SW480 (cell line): ENCODE measurements around the gene KCNH5.

ENCODE experiments used
- DNase-seq: peaks from one replicate; pipeline ENCODE4 v3.0.0-alpha.2; 2016; ENCODE audit warnings: low spot score

KCNH5 gene

DNA sequence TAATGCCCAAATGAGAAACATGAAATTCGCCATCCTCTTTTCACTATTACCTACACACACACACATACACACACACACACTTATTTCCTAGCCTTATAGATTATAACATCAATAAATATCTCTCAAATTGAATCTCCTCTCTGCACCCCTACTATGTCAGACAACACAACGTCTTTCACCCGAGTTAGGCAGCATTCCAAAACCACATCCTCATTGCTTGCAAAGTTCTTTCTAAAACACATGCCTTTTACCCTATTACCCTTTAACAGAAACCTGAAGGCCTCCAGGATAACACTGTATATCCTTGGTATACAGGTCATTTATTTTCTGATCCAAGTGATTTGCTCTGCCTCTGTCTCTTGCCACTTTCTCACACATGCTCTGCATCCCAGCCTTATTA, 56.3 kb downstream of the KCNH5 start:
- DNase-seq: no peak

DNA sequence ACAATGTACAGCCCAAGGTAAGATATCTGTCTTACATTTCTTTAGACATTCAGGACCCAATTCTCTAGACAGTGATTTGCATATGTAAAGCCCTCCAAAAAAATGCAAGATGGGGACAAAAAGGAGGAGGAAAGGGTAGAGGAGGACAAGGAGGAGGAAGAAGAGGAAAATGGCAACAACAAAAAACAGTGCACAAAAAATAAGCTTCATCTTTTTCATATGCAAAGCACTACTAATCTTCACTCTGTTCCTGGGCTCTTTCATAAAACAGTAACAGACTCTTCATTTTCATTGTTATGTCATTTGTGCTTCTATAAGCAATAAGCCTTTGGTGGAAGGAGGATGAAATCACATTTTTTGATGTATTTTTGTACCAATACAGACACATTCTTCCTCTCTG, 61.4 kb downstream of the KCNH5 start:
- DNase-seq: no peak

DNA sequence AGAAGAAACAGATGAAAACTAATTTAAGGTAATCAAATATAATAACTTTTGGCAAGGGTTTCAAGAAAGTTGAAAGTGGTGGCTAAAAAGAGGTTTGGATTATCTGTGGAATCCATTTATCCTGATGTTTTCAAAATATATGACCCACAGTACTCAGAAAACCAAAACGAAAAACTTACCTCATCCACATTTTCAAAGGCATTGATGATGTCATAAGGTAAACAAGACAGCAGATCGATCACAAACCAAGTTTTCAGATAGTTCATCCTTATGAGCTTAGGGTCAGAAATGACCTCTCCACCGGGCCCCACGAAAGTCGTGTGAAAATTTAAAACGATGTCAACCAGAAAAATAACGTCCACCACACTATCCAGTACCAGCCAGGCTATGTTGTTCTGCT, 64.6 kb downstream of the KCNH5 start:
- no peak for DNase-seq

DNA sequence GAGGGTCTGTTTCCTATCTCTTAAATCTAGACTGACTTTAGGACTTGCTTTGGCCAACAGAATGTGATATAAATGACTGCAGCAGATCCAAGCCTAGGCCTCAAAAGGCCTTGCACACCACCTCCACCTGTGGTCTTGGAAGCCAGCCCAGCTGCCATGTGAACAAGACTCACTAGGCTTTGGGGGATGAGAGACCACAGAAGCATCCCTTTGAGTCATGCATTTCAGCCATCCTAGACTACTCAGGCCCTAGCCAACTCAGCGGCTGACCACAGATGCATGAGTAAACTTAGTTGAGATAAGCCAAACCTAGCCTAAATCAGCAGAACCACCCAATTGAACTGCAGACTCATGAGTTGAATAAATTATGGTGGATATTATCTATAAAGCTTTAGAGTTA, 87.7 kb downstream of the KCNH5 start:
- DNase-seq: no peak

DNA sequence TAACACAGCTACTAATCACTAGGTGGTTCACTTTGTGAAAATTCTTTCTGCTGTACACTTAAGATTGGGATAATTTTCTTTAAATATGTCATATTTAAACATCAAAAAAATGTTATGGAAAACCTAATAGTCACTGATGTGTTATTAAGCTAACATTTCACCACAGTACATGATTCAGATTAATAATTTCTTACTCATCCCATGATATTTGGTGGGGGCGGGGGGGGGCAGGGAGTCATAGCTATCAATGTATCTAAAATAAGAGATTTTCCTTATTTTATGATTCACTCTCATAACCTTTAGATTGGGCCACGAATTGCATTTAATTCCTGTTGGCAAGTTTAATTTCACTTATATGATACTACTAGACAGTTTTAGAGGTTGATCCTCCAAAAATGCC, 88.8 kb downstream of the KCNH5 start:
- no peak for DNase-seq

DNA sequence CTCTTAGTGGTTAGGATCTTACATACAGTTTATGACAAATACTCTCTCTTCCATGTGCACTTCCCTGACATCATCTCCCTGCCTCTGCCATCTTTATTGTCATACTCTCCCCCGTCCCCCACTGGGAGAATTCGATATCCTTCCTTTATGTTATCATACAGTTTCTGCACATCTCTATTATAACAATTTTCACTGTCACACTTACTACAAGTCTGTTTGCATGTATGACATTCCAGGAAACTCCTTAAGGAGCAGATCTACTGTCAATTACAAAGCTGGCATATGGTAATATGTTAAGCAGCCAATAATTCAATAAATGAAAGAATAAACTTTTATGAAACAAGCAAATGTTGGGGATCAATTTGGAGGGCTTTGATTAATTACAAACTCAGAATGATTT, 91.1 kb downstream of the KCNH5 start:
- no peak for DNase-seq

DNA sequence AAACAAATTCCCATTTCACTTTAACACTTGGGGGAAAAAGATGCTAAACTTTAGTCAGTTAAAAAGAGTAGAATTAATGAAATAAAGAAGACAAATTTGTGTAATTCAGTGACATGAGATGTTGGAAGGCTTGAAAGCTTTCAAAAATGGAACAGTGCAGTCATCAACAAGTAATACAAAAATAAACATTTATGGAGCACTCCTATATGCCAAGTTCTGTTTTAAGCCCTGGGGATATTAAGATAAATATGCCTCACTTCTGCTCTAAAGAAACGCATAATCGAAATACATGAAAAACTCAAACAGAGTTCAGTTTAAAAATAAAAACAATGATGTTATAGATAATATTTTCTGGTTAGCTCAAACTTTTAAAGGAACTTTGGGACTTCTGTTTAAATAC, 93.0 kb downstream of the KCNH5 start:
- DNase-seq: no peak

DNA sequence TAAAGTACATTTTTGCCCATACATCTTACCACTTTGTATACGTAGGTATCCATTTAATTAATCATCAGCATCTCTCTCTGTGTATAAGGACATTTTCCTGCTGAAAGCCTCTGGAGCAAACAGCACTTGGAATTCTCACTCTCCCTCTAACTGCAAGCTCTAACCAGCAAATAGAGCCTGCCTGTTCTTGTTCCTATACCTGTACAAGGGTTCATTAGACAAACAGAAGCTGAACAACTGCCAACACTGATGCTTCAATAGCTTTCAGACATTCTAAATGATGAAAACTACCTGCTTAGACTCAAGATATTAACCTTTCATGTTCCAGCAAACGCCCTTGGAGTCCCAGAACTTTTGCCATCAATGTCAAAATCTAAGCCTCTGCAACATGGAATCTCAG, 98.0 kb downstream of the KCNH5 start:
- DNase-seq: no peak

DNA sequence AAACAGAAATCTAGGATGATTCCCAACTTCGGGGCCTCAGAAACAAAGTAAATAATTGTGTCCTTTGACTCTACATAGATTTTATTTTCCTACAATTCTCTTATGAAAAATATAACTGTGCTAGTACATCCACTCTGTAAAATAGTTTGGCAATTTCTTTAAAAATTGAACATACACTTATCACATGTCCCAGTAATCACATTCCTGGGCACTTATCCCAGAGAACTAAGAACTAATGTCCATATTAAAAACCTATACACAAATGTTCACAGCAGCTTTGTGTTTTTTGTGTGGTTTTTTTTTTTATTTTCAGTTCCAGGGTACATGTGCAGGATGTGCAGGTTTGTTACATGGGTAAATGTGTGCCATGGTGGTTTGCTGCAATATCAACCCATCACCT, 99.0 kb downstream of the KCNH5 start:
- DNase-seq: no peak

DNA sequence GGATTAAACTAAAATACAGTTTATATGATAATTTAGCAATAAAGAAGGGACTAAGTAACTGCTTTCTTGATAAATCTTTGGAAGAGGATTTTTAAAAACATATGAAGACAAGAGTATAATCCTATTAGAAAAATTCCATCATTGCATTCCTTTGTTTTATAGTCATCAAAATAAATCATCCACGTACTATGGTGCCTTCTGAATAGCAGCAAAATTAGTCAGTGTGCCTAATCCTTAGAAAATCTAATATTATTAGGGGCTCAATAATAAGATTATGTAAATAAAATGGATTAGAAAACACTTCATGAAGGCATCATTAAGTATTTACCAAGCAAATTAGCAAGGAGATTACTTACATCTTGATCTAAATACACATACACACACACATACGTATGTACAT, 102.1 kb downstream of the KCNH5 start:
- no peak for DNase-seq

DNA sequence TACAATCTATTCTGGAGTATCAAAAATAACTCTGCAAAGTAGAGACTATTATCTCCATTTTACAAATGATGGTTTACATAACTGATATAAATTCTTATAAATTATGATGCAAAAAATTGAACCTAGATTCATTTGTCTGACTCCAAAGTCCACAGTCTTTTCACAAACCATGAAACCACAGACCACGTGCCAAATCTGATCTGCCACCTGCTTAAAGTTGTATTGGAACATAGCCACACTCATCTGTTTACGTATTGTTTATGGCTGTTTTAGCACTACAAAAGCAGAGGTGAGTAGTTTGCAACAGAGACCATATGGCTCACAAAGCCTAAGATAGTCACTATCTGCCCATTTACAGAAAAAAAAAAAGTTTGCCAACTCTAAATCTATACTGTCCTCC, 105.3 kb downstream of the KCNH5 start:
- peak; percentile 4 for DNase-seq

DNA sequence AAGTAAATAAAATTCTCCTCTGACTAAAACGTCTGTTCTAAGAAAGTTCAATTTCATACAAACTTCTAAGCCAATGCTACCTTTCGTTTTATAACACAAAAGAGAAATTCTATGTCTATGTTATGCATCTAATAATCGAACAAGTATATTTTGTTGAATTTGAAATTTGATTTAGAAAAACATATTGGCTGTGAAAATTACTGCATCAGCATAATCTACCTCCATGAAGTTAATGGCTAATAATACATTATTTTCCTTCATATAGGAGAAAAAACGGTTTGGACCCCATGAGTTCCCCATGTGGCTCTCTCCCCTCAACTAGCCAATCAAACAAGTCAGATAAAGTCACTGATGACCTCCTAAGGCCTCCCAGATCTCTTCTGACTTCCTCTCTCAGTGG, 106.5 kb downstream of the KCNH5 start:
- no peak for DNase-seq

DNA sequence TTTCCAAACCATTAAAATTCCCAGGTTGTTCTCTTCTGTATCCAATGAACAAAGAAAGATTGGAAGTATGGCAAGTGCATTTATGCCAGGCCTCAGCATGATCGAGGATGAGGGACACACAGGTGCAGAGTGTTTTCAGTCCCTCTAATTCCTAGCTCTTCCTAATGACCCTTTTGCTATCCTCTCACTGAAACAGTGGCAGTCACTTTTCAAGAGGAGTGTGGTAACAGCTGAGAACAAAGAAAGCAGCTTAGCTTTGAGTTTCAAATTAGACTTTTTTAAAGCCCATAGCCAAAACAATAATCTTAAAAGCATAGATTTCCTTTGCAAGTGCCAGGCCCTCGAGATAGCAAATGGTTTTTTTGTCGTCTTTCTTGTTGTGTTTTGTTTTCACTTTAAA, 110.8 kb downstream of the KCNH5 start:
- no peak for DNase-seq

DNA sequence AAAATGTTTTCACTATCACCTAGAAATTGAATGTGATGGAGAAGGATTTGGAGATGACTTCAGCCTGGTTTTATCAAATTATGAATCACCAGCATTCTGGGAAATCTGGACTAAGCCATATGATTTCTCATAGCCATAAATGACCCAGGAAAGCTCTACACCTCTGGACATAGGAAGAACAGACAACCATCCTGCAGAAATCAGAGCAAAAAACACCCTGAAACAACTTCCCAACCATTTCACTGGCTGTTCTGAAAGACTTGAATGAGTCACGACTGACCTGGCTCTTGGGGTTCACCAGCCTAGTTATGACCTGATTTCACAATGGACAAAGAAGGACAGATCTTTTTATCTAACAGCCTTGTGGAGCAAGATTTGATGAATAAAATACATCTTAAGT, 123.8 kb downstream of the KCNH5 start:
- DNase-seq: no peak

DNA sequence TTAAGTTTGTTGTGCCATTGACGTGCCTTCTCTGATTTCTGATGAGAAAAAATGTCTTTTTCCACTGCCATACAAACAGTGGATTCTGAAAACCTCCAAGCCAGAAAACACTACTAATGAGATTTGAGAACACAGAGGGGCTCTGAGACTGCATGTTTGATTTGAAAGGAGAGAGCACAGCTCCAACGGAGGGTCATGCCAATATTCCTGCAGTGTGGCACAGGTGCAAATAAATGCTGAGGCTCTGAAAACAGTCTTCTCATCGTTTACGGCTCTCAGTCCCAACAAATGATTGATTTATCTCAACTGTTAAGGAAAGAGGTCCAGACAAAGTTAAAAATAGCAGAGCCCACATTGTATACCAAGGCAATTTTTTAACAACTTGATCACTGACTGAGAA, 128.7 kb downstream of the KCNH5 start:
- DNase-seq: no peak

DNA sequence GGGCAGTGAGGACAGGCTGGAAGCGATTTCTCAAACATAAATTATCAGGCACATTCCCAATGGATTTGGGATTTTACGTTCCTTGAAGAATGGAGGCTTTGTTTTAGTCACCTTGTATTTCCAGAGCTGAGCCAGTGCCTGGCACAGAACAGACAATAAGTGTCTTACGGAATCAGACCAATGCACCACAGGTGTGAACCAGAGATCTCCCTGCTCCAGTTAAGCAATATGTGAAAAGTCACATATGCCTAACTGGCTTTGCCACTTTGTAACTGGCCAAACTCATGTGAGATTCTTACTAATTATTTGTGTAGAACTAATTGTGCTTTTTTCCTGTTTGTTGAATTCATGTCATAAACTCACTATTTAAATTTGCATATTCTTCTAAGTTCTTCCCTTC, 130.4 kb downstream of the KCNH5 start:
- DNase-seq: no peak

DNA sequence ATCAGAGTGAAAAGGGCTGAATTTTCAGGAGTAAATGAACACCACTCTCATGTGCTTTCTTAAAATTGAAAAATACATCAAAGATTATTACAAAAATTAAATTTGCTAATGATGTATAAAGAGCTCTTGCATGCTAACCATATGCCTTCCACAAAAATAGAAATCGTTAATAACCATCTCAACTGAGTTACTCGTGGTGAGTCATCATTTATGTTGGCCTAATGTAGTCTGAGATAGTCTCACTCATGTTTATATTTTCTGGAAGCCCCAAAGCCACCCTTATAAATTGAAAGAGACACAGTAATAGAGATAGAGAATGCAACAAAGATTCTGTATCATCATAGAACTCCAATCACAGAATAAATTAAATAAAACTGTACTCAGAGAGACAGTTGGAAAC, 131.2 kb downstream of the KCNH5 start:
- DNase-seq: no peak

DNA sequence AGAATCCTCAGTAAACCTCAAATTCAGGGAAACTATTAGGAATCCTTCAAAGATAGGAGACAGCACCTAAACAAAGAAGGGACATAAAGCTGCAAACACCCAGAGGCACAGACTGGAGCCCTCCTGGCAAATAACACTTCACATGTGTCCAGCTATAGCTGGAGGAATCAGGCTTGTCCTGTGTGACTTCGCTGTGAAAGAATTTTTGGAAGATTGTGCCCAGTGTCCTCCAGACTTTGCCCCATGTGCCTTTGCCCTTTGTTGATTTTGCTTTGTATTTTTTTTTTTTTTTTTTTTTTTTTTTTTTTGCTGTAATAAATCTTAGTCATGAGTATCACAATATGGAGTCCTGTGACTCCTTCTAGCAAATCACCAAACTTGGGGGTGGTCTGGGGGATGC, 136.8 kb downstream of the KCNH5 start:
- no peak for DNase-seq

DNA sequence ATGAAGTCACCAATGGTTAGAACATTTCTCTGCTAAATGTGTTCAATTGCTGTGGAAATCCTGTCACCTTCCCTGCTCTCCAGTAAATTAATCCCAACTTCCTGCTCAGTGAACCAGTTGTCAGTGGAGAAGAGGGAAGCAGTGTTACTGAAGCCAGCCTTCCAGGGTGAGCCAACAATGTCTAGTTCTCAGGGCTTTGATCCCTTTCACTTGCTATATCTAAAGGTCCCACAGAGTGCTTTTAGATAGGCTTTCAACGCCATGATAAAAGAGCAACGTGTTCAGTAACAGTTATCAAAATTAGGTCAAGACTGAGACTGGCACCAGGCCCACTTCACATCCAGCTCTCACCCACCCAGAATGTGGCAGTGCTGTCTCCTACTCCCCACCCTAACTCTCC, 139.7 kb downstream of the KCNH5 start:
- DNase-seq: no peak

DNA sequence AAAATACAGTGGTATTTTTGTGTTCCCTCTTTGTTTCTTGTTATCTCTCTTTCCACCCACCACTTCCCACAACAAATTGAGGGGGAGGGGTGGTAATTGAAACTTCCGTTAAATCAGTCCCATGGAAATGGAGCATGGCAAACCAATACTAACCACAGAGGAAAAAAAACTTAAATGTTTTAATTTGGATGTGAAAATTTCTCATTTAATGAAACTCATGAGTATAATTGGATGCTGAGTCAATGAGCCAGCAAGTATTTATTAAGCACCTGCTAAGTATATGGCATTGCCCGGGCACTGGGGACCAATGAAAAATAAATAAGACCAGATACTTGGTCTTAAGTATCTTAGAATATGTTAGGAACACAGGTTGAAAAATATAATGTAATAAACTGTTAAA, 147.5 kb downstream of the KCNH5 start:
- no peak for DNase-seq

DNA sequence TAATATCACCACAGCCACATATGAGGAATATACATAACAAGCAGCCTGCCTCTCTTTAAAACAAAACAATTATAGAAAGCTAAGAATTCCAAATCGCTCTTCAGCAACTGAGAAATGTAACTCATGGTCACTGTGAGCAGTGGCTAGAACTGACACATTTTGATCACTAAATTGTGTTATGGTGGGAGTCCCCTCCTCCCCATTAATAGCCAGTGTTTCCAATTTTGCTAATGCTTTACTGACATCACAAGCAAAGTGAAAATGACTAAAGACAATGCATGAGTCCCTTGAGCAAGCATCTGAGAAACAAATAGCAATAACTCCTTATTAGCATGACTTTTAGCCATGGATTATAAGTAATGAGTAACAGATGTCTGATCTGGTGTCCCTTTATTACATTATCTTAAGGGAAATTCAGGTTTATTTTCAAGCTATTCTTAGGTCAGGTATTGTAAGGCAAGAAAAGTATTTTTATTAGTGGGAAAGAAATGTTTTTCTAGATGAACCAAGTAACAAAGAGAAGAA, 148.3 kb downstream of the KCNH5 start:
- no peak for DNase-seq

DNA sequence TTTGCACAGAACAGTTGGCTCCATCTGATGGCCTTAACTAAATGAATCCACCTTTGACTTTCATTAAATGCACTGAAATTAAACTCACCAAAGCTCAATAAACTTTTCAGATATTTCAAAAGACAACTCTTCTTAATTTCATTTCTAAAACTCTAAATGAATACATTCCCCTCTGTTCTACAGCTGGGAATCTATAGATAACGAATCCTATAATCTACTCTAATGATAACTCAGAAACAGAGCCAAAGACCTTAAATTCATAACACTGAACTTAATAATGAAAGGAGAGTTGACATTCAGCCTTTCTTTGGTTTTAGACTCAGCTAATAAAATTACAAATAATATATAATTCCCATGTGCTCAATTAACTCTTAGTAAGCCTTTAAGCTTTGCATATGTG, 150.5 kb downstream of the KCNH5 start:
- no peak for DNase-seq

DNA sequence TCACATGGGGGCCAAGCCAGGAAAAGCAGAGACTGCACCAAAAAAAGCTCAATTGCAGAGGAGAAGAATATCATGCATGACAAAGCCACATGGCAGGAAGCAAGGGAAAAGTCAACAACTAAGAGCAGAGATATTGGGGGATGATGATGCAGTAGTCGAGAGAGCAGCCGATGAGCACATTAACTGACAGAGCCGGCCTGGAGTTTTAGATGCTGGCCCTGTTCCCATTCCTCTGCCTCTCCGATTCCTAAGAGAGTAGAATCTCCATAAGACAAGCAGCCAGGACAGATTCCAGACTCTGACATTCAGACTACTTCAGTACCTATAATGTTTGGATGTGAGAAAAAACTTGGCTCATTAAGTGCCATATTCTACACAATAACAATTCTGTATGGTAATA, 155.9 kb downstream of the KCNH5 start:
- DNase-seq: no peak

DNA sequence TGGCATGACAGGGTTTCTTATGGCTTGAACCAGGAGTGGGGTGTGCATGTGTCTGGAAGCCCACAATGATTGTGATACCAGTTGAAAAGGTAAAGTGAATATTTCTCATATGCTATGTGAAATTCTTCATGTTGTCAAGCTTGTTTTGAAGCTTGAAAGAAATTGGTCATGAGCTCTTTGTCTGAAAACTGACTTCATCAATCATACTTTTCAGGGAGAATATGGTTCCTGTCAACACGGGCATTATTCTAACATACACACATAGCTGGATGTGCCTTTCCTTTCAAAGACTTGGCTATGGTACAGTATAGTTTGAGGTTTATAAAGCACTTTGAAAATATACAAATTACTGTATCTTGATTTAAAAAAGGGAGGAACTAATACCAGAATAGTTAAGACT, 158.8 kb downstream of the KCNH5 start:
- DNase-seq: no peak

DNA sequence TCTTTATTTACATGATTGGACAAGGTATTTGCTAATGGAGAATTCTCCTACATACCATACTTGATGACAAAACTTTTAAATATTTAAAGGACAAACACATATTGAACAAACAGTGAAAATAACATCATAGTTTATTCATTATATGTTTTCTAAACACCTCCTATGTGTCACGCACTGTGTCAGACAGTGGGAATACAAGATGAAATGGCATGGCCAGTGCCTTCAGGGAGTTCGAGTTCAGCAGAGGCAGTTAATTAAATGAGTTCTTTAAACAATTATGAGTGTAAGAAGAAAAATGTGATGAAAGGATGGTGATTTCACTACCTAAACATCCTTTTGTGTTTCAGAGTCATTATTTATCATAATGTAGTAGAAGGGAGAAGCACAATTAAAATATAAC, 159.8 kb downstream of the KCNH5 start:
- no peak for DNase-seq
